Measurements from ENCODE around the gene CRYL1. TPM values are rescaled to one million over a fixed set of nuclear protein-coding genes. Genes with fewer than 3 reads are reported as not detected.
A peak's percentile ranks its signal among the peaks of the same experiment; 100 is the strongest.

Gene CRYL1
- total and polyA plus RNA-seq, 9 of the 15 experiments (the other 6 are each of a cell fraction or from before 2014, with no cell fraction given) = 1.0 to 6.9 (median 2.4) TPM

- TF ChIP-seq ARID4B (CRISPR knock-in tag; IDR thresholded peaks at IDR 0.05) (no peak), BACH1 (tag; IDR thresholded peaks at IDR 0.05) (no peak), STAT5A (IDR thresholded peaks at IDR 0.05; ENCODE audit: borderline replicate concordance, low read length) (no peak), NBN (IDR thresholded peaks at IDR 0.05; ENCODE audit: low read depth) (no peak), ATF6 (CRISPR knock-in tag; IDR thresholded peaks at IDR 0.05) (no peak), ZBTB17 (CRISPR knock-in tag; IDR thresholded peaks at IDR 0.05) (no peak), RAD21 (CRISPR knock-in tag; conservative IDR thresholded peaks at IDR 0.05 in 1 of 2, IDR thresholded peaks at IDR 0.05 in 1 of 2) (peak; percentile 30 to 43), MCM7 (IDR thresholded peaks at IDR 0.05) (no peak), ZNF140 (CRISPR knock-in tag; IDR thresholded peaks at IDR 0.05) (no peak), ZSCAN29 (IDR thresholded peaks at IDR 0.05) (no peak), KDM2B (CRISPR knock-in tag; IDR thresholded peaks at IDR 0.05) (no peak)
- TF ChIP-seq, protein P1, sequence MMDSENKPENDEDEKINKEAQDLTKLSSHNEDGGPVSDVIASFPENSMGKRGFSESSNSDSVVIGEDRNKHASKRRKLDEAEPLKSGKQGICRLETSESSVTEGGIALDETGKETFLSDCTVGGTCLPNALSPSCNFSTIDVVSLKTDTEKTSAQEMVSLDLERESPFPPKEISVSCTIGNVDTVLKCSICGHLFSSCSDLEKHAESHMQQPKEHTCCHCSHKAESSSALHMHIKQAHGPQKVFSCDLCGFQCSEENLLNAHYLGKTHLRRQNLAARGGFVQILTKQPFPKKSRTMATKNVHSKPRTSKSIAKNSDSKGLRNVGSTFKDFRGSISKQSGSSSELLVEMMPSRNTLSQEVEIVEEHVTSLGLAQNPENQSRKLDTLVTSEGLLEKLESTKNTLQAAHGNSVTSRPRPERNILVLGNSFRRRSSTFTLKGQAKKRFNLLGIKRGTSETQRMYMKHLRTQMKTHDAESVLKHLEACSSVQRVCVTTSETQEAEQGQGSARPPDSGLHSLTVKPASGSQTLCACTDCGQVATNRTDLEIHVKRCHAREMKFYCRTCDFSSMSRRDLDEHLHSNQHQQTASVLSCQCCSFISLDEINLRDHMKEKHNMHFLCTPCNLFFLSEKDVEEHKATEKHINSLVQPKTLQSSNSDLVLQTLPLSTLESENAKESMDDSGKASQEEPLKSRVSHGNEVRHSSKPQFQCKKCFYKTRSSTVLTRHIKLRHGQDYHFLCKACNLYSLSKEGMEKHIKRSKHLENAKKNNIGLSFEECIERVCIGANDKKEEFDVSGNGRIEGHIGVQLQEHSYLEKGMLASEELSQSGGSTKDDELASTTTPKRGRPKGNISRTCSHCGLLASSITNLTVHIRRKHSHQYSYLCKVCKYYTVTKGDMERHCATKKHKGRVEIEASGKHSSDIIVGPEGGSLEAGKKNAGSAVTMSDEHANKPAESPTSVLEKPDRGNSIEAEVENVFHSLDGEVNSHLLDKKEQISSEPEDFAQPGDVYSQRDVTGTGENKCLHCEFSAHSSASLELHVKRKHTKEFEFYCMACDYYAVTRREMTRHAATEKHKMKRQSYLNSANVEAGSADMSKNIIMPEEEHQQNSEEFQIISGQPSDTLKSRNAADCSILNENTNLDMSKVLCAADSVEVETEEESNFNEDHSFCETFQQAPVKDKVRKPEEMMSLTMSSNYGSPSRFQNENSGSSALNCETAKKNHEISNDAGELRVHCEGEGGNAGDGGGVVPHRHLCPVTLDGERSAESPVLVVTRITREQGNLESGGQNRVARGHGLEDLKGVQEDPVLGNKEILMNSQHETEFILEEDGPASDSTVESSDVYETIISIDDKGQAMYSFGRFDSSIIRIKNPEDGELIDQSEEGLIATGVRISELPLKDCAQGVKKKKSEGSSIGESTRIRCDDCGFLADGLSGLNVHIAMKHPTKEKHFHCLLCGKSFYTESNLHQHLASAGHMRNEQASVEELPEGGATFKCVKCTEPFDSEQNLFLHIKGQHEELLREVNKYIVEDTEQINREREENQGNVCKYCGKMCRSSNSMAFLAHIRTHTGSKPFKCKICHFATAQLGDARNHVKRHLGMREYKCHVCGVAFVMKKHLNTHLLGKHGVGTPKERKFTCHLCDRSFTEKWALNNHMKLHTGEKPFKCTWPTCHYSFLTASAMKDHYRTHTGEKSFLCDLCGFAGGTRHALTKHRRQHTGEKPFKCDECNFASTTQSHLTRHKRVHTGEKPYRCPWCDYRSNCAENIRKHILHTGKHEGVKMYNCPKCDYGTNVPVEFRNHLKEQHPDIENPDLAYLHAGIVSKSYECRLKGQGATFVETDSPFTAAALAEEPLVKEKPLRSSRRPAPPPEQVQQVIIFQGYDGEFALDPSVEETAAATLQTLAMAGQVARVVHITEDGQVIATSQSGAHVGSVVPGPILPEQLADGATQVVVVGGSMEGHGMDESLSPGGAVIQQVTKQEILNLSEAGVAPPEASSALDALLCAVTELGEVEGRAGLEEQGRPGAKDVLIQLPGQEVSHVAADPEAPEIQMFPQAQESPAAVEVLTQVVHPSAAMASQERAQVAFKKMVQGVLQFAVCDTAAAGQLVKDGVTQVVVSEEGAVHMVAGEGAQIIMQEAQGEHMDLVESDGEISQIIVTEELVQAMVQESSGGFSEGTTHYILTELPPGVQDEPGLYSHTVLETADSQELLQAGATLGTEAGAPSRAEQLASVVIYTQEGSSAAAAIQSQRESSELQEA (IDR thresholded peaks at IDR 0.05; ENCODE audit: low read depth) = no peak
Measured at GRCh38 chr13:20489185-20489820, 36.4 kb downstream of the CRYL1 start (continued).

Measured in K562 (cell line).